HFF-Myc (cell line): Measurements from ENCODE around the gene CADM4.
"Not testable (repeated sequence)": the region's sequence is repeated elsewhere in the genome, so short reads cannot be mapped to it uniquely, and the experiment has no call there.

Experiments used
- DNase-seq: peaks from one replicate; pipeline ENCODE4 v3.0.0-alpha.2; 2011; ENCODE audit warnings: low read depth; ENCODE audit errors: extremely low read depth
- H3K4me3 ChIP-seq: replicated peaks from 2 replicates; pipeline ENCODE4 v1.5.1; 2011; ENCODE audit warnings: low read depth, mild to moderate bottlenecking, control low read depth, low read length
- CTCF ChIP-seq: IDR thresholded peaks from 2 replicates; pipeline ENCODE4 v1.5.1; 2012; ENCODE audit warnings: mild to moderate bottlenecking, low read depth, low read length, control low read depth; ENCODE audit errors: missing control alignments

Gene CADM4

GRCh38 chr19:43651758-43652545 lies 12.3 kb upstream of the CADM4 start:
- H3K4me3 ChIP-seq: no peak overlapping the region
- peak; percentile 88 for TF ChIP-seq CTCF
- peak; percentile 38 for DNase-seq

GRCh38 chr19:43650276-43650675 lies 10.6 kb upstream of the CADM4 start:
- H3K4me3 ChIP-seq, DNase-seq: not testable (repeated sequence)

- TF ChIP-seq CTCF: no peak
- DNase-seq: no peak
- H3K4me3 ChIP-seq: no peak overlapping the region
Measured at GRCh38 chr19:43649514-43649913, 9.9 kb upstream of the CADM4 start.

GRCh38 chr19:43648633-43649032 lies 9.0 kb upstream of the CADM4 start:
- TF ChIP-seq CTCF: no peak

GRCh38 chr19:43644181-43644580 lies 4.5 kb upstream of the CADM4 start:
- DNase-seq: no peak
- TF ChIP-seq CTCF: no peak
- no peak overlapping the region for H3K4me3 ChIP-seq

More at GRCh38 chr19:43648633-43649032, 9.0 kb upstream of the CADM4 start:
- H3K4me3 ChIP-seq: no peak overlapping the region
- no peak for DNase-seq

GRCh38 chr19:43643326-43643725 lies 3.7 kb upstream of the CADM4 start:
- TF ChIP-seq CTCF: no peak
- no peak overlapping the region for H3K4me3 ChIP-seq
- no peak for DNase-seq

GRCh38 chr19:43642531-43642930 lies 2.9 kb upstream of the CADM4 start:
- DNase-seq: no peak

More at GRCh38 chr19:43642531-43642930, 2.9 kb upstream of the CADM4 start:
- TF ChIP-seq CTCF: no peak
- no peak overlapping the region for H3K4me3 ChIP-seq
